Measurements from ENCODE around the gene RERE.

The RERE gene

GRCh38 chr1:8361198-8361849 is 456.1 kb downstream of the RERE start:
- no peak overlapping the region for H3K4me2 ChIP-seq (ENCODE audit: insufficient read depth, low read length)
- H3K9ac ChIP-seq (ENCODE audit: low read depth, low read length): no peak overlapping the region
- peaks cover 11% of the 10 kb centered on the region; the same call in 1 of the 2 replicates for H4K20me1 ChIP-seq (ENCODE audit: insufficient read depth, low read length)
- H3K4me1 ChIP-seq (ENCODE audit: insufficient read depth, low read length): no peaks in the 10 kb centered on the region
- no peak overlapping the region for H3K27ac ChIP-seq (ENCODE audit: low read length)
- no peak for ATAC-seq (ENCODE audit: insufficient read depth, low read depth)
- H3K4me3 ChIP-seq (ENCODE audit: low read depth in 1 of 2, low read length in 2 of 2): no peak overlapping the region
- TF ChIP-seq CTCF (IDR thresholded peaks at IDR 0.05; ENCODE audit: borderline replicate concordance, extremely low read depth, low read length, poor library complexity, severe bottlenecking) (no peak), EZH2 (IDR thresholded peaks at IDR 0.05; ENCODE audit: borderline replicate concordance, low read depth, low read length, severe bottlenecking) (no peak)
- no peaks in the 10 kb centered on the region for H3K27me3 ChIP-seq (ENCODE audit: insufficient read depth, low read length, poor library complexity)
- H2AFZ ChIP-seq (ENCODE audit: low read depth, low read length): no peak overlapping the region
- DNase-seq: no peak
- peaks cover 76% of the 10 kb centered on the region for H3K36me3 ChIP-seq (ENCODE audit: insufficient read depth, low read length)
- no peaks in the 10 kb centered on the region for H3K9me3 ChIP-seq (ENCODE audit: insufficient read depth, low read length, severe bottlenecking)
- H3K79me2 ChIP-seq (ENCODE audit: insufficient read depth, low read length): no peaks in the 10 kb centered on the region

GRCh38 chr1:8360493-8361197 is 456.8 kb downstream of the RERE start:
- Histone ChIP-seq H3K4me2 (ENCODE audit: insufficient read depth, low read length) (no peak overlapping the region), H3K79me2 (ENCODE audit: insufficient read depth, low read length) (no peaks in the 10 kb centered on the region), H3K9ac (ENCODE audit: low read depth, low read length) (no peak overlapping the region), H3K4me1 (ENCODE audit: insufficient read depth, low read length) (no peaks in the 10 kb centered on the region), H3K4me3 (ENCODE audit: low read depth in 1 of 2, low read length in 2 of 2) (no peak overlapping the region), H3K36me3 (ENCODE audit: insufficient read depth, low read length) (peaks cover 79% of the 10 kb centered on the region), H3K9me3 (ENCODE audit: insufficient read depth, low read length, severe bottlenecking) (no peaks in the 10 kb centered on the region), H4K20me1 (ENCODE audit: insufficient read depth, low read length) (peaks cover 9% of the 10 kb centered on the region; the same call in 1 of the 2 replicates), H3K27me3 (ENCODE audit: insufficient read depth, low read length, poor library complexity) (no peaks in the 10 kb centered on the region), H2AFZ (ENCODE audit: low read depth, low read length) (no peak overlapping the region), H3K27ac (ENCODE audit: low read length) (no peak overlapping the region)
- TF ChIP-seq EZH2 (IDR thresholded peaks at IDR 0.05; ENCODE audit: borderline replicate concordance, low read depth, low read length, severe bottlenecking) (no peak), CTCF (IDR thresholded peaks at IDR 0.05; ENCODE audit: borderline replicate concordance, extremely low read depth, low read length, poor library complexity, severe bottlenecking) (no peak)
- DNase-seq: no peak
- ATAC-seq (ENCODE audit: insufficient read depth, low read depth): no peak

- Histone ChIP-seq H3K27me3 (ENCODE audit: insufficient read depth, low read length, poor library complexity) (no peaks in the 10 kb centered on the region), H3K9me3 (ENCODE audit: insufficient read depth, low read length, severe bottlenecking) (no peaks in the 10 kb centered on the region), H3K36me3 (ENCODE audit: insufficient read depth, low read length) (peaks cover 82% of the 10 kb centered on the region), H3K27ac (ENCODE audit: low read length) (no peak overlapping the region), H3K4me2 (ENCODE audit: insufficient read depth, low read length) (no peak overlapping the region), H3K4me3 (ENCODE audit: low read depth in 1 of 2, low read length in 2 of 2) (no peak overlapping the region), H3K4me1 (ENCODE audit: insufficient read depth, low read length) (no peaks in the 10 kb centered on the region), H3K79me2 (ENCODE audit: insufficient read depth, low read length) (no peaks in the 10 kb centered on the region), H2AFZ (ENCODE audit: low read depth, low read length) (no peak overlapping the region), H4K20me1 (ENCODE audit: insufficient read depth, low read length) (peaks cover 11% of the 10 kb centered on the region; the same call in 1 of the 2 replicates), H3K9ac (ENCODE audit: low read depth, low read length) (no peak overlapping the region)
- TF ChIP-seq CTCF (IDR thresholded peaks at IDR 0.05; ENCODE audit: borderline replicate concordance, extremely low read depth, low read length, poor library complexity, severe bottlenecking) (no peak), EZH2 (IDR thresholded peaks at IDR 0.05; ENCODE audit: borderline replicate concordance, low read depth, low read length, severe bottlenecking) (no peak)
- ATAC-seq (ENCODE audit: insufficient read depth, low read depth): no peak
- DNase-seq: no peak
Measured at GRCh38 chr1:8359617-8360481, 457.6 kb downstream of the RERE start.
